HG03520 (cell line): ENCODE data around the gene SLC11A1.
A peak's percentile ranks its signal among the peaks of the same experiment; 100 is the strongest.

Experiments
- ATAC-seq: cut with Tn5 transposase; IDR thresholded peaks from one replicate; pipeline ENCODE4 v1.9.1; 2021; ENCODE audit warnings: mild to moderate bottlenecking, moderate library complexity; ENCODE audit not compliant: unreplicated experiment

The SLC11A1 gene

GRCh38 chr2:218366621-218367414, 15.3 kb upstream of the SLC11A1 start:
- ATAC-seq, result no peak

- peak; percentile 93 for ATAC-seq
Observed at GRCh38 chr2:218367415-218368149, 14.5 kb upstream of the SLC11A1 start.

GRCh38 chr2:218368150-218368528, 13.9 kb upstream of the SLC11A1 start:
- no peak for ATAC-seq

GRCh38 chr2:218368621-218369153, 13.4 kb upstream of the SLC11A1 start:
- ATAC-seq, result no peak

GRCh38 chr2:218369330-218369729, 12.7 kb upstream of the SLC11A1 start:
- ATAC-seq, result no peak

GRCh38 chr2:218370410-218371063, 11.5 kb upstream of the SLC11A1 start:
- ATAC-seq, result no peak

GRCh38 chr2:218371983-218372350, 10.1 kb upstream of the SLC11A1 start:
- no peak for ATAC-seq

- ATAC-seq, result no peak
Observed at GRCh38 chr2:218374795-218375194, 7.3 kb upstream of the SLC11A1 start.

- ATAC-seq, result no peak
Observed at GRCh38 chr2:218375212-218375611, 6.9 kb upstream of the SLC11A1 start.

- no peak for ATAC-seq
Observed at GRCh38 chr2:218378053-218378452, 4.0 kb upstream of the SLC11A1 start.

GRCh38 chr2:218382785-218383184, 712 bp downstream of the SLC11A1 start:
- no peak for ATAC-seq

- ATAC-seq, result no peak
Observed at GRCh38 chr2:218383892-218384519, 1.9 kb downstream of the SLC11A1 start.

GRCh38 chr2:218384975-218385374, 2.9 kb downstream of the SLC11A1 start:
- ATAC-seq, result no peak

GRCh38 chr2:218386505-218387368, 4.7 kb downstream of the SLC11A1 start:
- no peak for ATAC-seq

GRCh38 chr2:218387369-218388194, 5.5 kb downstream of the SLC11A1 start:
- ATAC-seq, result no peak

GRCh38 chr2:218389333-218390150, 7.5 kb downstream of the SLC11A1 start:
- no peak for ATAC-seq

GRCh38 chr2:218391202-218391601, 9.1 kb downstream of the SLC11A1 start:
- ATAC-seq, result no peak

GRCh38 chr2:218392459-218392858, 10.4 kb downstream of the SLC11A1 start:
- no peak for ATAC-seq
